HCT116 (cell line): Measurements from ENCODE around the gene BCAS4.

ENCODE experiments used
- POLR2A ChIP-seq: IDR thresholded peaks from 2 replicates; pipeline ENCODE4 v1.7.0; 2011; ENCODE audit warnings: borderline replicate concordance; ENCODE audit not compliant: insufficient read depth, insufficient read length; ENCODE audit errors: extremely low read depth
- TF ChIP-seq, protein P1 (sequence below): IDR thresholded peaks from 2 replicates; pipeline ENCODE4 v1.6.1; 2012

DNA sequence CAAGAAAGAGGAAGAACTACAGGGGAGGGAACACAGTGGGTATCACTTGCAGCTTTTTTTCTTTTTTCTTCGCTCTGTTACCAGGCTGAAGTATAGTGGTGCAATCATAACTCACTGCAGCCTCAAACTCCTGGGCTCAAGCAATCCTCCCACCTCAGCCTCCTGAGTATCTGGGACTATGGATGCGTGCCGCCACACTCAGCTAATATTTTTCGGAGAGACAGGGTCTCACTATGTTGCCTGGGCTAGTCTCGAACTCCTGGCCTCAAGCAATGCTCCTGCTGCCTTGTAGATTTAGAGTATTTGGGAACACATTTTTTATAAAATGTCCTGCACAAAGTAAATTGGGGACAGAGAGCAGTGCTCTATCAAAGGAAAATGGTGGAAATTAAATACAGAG lies 35.2 kb upstream of the BCAS4 start:
- TF ChIP-seq, protein P1, sequence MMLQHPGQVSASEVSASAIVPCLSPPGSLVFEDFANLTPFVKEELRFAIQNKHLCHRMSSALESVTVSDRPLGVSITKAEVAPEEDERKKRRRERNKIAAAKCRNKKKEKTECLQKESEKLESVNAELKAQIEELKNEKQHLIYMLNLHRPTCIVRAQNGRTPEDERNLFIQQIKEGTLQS, result no peak
- no peak for TF ChIP-seq POLR2A
